ENCODE measurements around the gene RFX1.

- TF ChIP-seq, protein P1, sequence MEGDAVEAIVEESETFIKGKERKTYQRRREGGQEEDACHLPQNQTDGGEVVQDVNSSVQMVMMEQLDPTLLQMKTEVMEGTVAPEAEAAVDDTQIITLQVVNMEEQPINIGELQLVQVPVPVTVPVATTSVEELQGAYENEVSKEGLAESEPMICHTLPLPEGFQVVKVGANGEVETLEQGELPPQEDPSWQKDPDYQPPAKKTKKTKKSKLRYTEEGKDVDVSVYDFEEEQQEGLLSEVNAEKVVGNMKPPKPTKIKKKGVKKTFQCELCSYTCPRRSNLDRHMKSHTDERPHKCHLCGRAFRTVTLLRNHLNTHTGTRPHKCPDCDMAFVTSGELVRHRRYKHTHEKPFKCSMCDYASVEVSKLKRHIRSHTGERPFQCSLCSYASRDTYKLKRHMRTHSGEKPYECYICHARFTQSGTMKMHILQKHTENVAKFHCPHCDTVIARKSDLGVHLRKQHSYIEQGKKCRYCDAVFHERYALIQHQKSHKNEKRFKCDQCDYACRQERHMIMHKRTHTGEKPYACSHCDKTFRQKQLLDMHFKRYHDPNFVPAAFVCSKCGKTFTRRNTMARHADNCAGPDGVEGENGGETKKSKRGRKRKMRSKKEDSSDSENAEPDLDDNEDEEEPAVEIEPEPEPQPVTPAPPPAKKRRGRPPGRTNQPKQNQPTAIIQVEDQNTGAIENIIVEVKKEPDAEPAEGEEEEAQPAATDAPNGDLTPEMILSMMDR (IDR thresholded peaks at IDR 0.05; ENCODE audit: low read depth, low read length) = no peak
- TF ChIP-seq EZH2phosphoT487 (IDR thresholded peaks at IDR 0.05; ENCODE audit: low read depth) = no peak
Measured at GRCh38 chr19:14019100-14019499, 13.0 kb upstream of the RFX1 start.

All from OCI-LY3 (cell line).